Tibial nerve (tissue), 4 donors: ENCODE results near the gene SPTAN1.
A peak's percentile ranks its signal among the peaks of the same experiment; 100 is the strongest.

Experiments used
- CTCF ChIP-seq, 5 experiments: fragments of 200-600 bp in 3 of 5; fragments of 450-650 bp in 2 of 5; sonication (generic) in 3 of 5; IDR thresholded peaks; one replicate each; pipeline ENCODE4 v1.5.1; 2016 to 2019; ENCODE audit warnings: antibody characterized with exemption in 5 of 5, mild to moderate bottlenecking in 3 of 5, moderate library complexity in 2 of 5
- EP300 ChIP-seq, 2 donors: sonication (generic); formaldehyde crosslinking; IDR thresholded peaks; one replicate each; pipeline ENCODE4 v1.6.1; 2017; ENCODE audit warnings: antibody characterized with exemption in 2 of 2, mild to moderate bottlenecking in 1 of 2
- POLR2A ChIP-seq, 2 donors: fragments of 450-650 bp; IDR thresholded peaks; one replicate each; pipeline ENCODE4 v1.6.1; 2017; ENCODE audit warnings: antibody characterized with exemption in 2 of 2, mild to moderate bottlenecking in 2 of 2, moderate library complexity in 2 of 2

GRCh38 chr9:128550770-128551656 lies 1.4 kb upstream of the SPTAN1 start:
- TF ChIP-seq POLR2A (IDR thresholded peaks at IDR 0.05): peak in 1 of 2 donors; percentile 10
- no peak for TF ChIP-seq CTCF (IDR thresholded peaks at IDR 0.05)
- no peak for TF ChIP-seq EP300 (IDR thresholded peaks at IDR 0.05)
